Activated CD4-positive, alpha-beta T cell treated with anti-CD3 and anti-CD28 coated beads, Interleukin-2, Interleukin-4, amounts not matched to agents 100 ng/mL and 50 ng/mL, durations not matched to agents 16 hours and 8 hours (primary cell): ENCODE results near the gene TRIM17.

Experiments used
- DNase-seq: peaks from one replicate; pipeline ENCODE4 v3.0.0-alpha.2; 2020; ENCODE audit warnings: low spot score

TRIM17 gene

DNA sequence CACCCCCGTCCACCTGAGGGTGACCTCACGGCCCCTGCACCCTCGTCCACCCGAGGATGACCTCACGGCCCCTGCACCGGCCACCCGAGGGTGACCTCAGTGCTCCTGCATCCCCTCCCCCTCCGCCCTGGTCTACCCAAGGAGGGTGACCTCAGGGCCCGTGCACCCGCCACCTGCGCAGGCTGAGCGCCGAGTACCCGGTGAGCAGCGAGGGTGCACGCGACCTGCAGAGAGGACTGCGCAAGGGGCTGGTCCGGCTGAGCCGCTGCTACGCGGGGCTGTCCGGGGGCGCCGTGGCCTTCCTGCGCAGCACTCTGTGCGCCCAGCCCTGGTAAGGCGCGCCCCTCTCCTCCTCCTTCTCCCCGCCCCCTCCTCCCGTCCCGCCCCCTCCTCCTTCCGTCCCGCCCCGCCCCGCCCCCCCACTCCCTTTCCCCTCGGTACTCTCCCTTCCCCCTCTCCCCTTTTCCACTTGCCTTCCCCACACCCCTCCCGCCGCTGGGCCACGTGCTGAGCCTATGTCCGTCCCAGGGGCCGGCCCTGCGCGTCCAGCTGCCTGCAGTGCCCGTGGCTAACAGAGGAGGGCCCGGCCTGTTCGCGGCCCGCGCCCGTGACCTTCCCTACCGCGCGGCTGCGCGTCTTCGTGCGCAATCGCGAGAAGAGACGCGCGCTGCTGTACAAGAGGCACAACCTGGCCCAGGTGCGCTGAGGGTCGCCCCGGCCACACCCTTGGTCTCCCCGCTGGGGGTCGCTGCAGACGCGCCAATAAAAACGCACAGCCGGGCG, 38.4 kb downstream of the TRIM17 start:
- DNase-seq, result peak; percentile 53

DNA sequence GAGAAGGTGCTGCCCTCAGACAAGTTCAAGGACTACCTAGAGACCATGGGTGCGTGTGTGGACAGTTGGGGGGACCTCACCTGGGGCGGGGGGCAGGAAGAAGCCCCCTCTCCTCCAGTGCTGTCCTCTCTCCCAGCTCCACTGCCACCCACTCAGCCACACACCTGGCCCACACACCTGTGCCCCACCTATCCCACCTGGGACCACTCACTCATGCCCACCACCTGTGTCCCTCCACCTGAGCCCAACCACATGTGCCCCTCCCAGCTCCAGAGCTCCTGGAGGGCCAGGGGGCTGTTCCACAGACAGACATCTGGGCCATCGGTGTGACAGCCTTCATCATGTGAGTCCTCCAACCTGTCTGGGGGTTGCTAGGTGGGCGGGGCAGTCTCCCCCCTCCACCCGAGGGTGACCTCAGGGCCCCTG, 39.0 kb downstream of the TRIM17 start:
- DNase-seq, result no peak

DNA sequence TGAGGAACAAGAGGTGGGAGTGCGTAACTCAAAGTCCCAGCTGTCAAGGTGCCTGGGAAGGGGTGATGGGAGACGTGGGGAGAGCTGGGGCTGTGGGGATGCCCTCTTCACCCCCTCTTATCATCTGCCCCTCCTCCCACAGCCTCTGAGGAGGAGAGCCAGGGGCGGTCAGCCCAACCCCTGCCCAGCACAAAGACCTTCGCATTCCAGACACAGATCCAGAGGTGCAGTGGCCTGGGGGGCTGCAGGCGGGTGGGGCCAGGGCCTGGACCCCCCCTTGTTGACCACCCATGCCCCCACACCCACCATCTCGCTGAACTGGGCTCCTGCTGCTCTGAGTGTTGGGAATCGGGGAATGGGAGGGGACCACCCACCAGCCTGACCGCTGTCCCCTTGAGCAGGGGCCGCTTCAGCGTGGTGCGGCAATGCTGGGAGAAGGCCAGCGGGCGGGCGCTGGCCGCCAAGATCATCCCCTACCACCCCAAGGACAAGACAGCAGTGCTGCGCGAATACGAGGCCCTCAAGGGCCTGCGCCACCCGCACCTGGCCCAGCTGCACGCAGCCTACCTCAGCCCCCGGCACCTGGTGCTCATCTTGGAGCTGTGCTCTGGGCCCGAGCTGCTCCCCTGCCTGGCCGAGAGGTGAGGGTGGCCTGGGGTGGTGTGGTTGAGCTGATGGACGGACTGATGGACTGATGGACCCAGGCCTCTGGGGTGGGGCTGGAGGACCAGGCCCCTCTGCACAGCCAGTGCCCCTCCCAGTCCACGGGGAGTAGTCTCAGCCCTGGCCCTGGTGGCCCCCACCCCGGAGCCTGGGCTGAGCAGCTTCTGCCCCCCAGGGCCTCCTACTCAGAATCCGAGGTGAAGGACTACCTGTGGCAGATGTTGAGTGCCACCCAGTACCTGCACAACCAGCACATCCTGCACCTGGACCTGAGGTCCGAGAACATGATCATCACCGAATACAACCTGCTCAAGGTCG, 39.7 kb downstream of the TRIM17 start:
- no peak for DNase-seq

DNA sequence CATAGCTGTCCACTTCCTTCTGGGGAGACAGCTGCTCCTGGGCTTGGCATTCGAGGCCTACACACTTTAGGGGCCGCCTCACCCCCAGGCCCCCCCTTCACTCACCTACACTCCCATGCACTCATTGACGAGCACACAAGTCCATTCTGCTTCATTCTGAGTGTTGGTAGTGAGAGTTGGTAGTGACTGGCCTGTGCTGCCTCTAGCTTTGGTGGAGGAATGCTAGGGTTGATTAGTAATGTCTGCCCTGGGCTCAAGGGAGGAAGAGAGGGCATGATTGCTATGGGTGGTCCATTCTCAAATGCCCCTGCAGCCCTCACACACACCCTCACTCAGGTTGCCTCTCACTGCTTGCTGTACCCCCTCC, 40.4 kb downstream of the TRIM17 start:
- DNase-seq, result no peak

DNA sequence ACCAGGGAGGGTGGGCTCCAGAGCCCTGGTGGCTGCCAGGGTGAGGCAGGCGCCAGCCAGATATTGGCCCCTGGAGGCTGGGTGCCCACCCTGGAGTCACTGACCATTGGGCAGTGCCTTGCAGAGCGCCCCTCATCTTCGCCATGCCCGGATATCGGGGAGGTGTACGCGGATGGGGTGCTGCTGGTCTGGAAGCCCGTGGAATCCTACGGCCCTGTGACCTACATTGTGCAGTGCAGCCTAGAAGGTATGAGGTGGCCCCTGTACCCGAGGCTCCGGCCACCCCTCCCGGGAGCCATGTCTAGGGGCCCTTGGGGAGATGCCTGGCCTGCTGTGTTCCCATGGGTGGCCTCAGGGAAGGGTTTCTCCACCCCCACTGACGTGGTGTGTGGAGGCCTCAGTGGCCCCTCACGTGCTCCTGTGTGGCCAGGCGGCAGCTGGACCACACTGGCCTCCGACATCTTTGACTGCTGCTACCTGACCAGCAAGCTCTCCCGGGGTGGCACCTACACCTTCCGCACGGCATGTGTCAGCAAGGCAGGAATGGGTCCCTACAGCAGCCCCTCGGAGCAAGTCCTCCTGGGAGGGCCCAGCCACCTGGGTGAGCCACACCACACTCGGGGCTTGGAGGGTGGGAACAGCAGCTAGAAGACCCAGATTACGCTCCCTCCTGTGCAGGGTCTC, 40.9 kb downstream of the TRIM17 start:
- DNase-seq, result no peak

DNA sequence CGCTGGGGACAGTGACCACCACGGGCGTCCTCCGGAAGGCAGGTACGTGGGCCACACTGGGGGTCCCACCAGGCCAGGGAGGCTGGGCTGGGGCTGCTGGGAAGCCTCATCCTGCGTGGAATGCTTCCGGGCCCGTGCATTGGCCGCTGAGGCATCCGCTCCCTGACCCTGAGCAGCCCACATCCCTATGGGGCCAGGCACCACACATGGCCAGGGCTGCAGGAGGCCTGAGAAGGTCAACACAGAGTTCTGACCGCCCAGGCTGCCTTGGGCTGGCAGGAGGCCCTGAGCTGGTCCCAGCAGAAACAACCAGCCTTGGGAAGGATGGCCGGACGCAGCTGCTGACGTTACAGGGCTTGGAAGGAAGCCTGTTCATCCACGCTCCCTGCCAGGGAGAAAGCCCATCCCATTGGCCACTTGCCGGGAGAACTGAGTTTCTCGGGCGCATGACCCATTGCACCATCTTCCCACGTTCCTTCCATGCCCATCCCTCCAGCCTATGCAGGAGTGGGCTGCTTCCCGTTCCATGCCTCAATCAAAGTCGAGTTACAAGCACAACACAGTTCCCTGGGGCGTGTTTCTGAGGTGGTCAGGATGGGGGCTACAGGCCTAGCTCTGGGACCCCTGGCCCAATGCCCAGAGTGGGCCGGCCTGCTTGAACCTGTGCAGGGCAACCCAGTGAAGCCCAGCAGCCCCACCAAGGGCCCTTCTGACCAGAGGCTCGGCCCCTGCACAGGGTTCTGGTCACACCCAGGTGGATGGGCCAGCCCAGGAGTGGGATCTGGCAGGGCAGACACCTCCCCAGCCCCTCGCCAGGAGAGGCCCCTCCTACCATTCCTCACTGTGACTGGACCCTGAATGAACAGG, 41.7 kb downstream of the TRIM17 start:
- DNase-seq, result no peak

DNA sequence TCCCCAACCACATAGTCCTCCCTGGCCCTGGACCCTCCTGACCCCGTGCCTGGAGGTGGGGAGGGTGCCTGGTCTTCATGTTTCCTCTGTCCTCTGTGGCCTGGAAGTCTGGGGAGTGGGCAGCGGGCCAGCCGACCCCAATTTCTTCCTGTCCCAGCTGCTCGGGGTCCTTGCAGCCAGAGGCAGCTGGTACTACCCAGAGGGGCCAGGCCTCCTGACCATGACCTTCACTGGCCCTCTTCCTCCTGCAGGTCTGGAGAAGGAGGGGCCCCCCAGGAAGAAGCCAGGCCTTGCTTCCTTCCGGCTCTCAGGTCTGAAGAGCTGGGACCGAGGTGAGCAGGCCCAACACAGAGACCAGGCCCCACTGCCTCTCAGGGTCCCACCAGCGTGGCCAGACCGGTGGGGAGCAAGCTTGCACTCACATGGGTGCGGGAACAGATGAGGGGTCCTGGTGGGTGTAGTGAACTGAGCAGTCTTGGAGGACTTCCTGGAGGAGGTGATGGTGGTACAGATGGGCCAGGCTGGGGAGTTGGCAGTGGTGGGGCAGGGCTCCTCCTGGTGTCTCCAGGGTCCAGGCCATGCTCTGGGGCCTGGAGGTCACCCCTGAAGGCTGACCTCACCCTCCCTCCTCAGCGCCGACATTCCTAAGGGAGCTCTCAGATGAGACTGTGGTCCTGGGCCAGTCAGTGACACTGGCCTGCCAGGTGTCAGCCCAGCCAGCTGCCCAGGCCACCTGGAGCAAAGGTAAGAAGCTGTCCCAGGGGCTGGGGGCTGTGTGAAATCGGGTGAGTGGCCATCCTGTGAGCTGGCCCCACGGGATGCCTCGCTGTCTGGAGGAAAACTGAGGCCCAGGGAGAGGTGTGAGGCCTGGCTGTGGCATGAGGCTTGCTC, 42.7 kb downstream of the TRIM17 start:
- no peak for DNase-seq

DNA sequence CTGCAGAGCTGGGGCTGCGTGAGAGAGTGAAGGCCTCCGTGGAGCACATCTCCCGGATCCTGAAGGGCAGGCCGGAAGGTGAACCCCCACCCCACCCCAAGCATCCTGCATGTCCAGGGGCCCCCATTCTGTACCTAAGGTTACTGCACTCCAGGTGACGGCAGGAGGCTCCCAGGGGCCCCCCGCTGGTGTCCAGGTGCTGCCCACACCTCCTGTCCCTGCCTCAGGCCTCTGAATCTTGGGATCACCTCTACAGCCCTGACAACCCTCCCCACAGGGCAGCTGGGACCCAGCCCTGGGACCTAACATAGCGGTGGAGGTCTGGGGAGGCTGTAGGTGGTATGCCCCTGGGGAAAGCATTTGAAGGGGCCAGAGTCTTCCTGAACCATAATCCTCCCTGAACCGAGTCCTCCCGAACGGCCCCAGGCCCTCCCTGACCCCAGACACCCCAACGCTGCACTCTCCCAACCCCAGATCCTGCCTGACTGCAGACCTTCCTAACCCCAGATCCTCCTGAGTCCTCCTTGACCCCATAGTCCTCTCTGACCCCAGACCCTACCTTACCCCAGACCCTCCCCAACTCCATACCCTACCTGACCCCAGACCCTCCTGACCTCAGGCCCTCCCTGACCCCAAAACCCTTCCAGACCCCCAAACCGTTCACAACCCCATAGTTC, 43.5 kb downstream of the TRIM17 start:
- DNase-seq, result no peak

DNA sequence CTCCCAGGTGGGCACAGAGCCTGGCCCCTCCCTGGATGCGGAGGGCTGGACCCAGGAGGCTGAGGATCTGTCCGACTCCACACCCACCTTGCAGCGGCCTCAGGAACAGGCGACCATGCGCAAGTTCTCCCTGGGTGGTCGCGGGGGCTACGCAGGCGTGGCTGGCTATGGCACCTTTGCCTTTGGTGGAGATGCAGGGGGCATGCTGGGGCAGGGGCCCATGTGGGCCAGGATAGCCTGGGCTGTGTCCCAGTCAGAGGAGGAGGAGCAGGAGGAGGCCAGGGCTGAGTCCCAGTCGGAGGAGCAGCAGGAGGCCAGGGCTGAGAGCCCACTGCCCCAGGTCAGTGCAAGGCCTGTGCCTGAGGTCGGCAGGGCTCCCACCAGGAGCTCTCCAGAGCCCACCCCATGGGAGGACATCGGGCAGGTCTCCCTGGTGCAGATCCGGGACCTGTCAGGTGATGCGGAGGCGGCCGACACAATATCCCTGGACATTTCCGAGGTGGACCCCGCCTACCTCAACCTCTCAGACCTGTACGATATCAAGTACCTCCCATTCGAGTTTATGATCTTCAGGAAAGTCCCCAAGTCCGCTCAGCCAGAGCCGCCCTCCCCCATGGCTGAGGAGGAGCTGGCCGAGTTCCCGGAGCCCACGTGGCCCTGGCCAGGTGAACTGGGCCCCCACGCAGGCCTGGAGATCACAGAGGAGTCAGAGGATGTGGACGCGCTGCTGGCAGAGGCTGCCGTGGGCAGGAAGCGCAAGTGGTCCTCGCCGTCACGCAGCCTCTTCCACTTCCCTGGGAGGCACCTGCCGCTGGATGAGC, 44.3 kb downstream of the TRIM17 start:
- DNase-seq, result no peak

DNA sequence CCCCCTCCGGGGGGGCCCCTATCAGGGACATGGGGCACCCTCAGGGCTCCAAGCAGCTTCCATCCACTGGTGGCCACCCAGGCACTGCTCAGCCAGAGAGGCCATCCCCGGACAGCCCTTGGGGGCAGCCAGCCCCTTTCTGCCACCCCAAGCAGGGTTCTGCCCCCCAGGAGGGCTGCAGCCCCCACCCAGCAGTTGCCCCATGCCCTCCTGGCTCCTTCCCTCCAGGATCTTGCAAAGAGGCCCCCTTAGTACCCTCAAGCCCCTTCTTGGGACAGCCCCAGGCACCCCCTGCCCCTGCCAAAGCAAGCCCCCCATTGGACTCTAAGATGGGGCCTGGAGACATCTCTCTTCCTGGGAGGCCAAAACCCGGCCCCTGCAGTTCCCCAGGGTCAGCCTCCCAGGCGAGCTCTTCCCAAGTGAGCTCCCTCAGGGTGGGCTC, 44.9 kb downstream of the TRIM17 start:
- no peak for DNase-seq

DNA sequence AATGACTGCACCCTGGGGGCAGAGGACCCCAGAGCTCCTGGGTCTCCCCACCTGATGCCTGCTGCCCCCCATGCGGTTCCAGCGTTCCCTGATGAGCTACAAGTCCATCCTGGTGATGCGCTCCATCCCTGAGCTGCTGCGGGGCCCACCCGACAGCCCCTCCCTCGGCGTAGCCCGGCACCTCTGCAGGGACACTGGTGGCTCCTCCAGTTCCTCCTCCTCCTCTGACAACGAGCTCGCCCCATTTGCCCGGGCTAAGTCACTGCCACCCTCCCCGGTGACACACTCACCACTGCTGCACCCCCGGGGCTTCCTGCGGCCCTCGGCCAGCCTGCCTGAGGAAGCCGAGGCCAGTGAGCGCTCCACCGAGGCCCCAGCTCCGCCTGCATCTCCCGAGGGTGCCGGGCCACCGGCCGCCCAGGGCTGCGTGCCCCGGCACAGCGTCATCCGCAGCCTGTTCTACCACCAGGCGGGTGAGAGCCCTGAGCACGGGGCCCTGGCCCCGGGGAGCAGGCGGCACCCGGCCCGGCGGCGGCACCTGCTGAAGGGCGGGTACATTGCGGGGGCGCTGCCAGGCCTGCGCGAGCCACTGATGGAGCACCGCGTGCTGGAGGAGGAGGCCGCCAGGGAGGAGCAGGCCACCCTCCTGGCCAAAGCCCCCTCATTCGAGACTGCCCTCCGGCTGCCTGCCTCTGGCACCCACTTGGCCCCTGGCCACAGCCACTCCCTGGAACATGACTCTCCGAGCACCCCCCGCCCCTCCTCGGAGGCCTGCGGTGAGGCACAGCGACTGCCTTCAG, 45.5 kb downstream of the TRIM17 start:
- DNase-seq, result no peak

DNA sequence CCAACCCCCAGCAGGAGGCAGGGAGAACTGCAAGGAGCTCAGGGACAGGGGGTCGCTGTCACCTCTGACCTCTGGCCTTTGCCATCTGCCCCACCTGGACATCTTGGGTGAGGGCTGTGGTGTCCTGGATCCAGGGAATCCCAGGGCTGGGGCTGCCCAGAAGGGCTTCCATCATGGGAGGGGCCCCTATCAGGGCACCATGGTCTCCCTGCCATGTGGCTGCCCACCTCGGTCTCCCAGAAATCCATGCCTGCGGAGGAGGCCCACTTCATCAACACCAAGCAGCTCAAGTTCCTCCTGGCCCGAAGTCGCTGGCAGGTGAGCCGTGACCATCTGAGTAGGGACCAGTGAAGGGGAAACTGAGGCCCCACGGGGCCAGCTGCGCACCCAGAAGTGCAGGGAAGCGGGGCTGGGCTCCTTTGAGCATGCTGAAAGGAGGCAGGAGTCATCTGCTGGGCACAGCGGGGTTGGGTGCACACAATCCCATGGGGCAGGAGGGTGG, 46.2 kb downstream of the TRIM17 start:
- DNase-seq, result no peak

DNA sequence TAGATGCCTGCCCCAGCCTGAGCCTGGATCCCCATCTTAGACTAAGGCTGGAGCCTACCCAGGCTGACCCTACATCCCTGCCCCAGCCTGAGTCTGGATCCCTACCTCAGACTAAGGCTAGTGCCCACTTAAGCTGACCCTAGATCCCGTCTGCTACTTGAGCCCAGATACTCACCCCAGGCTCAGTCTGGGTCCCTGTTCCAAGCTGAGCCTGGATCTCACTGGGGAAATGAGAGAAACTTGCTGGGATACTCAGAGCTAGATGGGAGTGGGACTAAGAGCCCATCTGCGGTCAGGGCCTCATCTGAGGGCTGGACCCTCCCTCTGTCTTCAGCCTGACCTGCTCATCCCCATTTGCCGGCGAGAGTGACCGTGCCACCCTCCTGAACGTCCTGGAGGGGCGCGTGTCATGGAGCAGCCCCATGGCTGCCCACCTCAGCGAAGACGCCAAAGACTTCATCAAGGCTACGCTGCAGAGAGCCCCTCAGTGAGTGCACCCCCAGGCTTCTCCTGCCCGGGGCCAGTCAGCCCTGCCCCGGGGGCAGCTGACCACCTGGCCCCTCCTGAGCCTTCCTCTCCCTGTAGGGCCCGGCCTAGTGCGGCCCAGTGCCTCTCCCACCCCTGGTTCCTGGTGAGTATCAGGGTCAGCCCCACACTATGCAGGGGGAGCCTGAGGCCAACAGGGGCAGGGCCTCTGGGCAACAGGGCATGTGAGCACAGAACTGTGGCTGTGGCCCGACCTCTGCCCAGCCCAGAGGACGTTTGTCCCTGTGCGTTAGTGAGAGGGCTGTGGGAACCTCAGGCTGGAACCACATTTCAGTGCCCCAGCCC, 46.8 kb downstream of the TRIM17 start:
- DNase-seq, result no peak

DNA sequence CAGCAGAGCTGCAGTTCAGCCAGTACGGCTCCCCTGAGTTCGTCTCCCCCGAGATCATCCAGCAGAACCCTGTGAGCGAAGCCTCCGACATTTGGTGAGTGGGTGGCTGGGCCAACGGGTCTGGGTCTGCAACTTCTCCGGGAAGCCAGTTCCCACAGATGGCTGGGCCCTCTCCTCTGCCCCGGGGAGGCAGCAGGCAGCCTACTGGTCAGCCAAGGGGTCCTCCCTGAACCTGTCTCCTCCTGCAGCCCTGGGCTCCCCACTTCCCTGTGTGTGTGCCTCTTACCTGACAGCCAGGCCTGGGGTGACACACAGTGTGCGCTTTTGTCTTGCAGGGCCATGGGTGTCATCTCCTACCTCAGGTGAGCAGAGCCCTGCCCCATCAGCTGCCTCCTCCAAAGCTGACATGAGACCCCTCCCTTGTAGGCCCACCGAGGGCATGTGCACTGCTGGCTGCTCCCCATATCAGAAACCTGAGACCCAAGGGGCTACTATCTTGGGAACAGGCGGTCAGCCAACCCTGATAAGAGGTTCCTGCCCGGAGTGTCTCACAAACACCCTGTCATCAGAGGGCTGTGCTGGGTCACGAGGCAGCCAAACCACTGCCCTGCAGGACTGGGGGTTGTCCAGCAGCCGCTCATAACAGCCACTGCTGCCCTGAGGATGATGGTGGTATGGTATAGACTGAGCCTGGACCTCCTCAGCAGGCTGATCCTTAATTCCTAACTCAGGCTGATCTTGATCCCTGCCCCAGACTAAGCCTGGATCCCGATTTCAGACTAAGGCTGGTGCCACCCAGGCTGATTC, 47.7 kb downstream of the TRIM17 start:
- DNase-seq, result no peak

DNA sequence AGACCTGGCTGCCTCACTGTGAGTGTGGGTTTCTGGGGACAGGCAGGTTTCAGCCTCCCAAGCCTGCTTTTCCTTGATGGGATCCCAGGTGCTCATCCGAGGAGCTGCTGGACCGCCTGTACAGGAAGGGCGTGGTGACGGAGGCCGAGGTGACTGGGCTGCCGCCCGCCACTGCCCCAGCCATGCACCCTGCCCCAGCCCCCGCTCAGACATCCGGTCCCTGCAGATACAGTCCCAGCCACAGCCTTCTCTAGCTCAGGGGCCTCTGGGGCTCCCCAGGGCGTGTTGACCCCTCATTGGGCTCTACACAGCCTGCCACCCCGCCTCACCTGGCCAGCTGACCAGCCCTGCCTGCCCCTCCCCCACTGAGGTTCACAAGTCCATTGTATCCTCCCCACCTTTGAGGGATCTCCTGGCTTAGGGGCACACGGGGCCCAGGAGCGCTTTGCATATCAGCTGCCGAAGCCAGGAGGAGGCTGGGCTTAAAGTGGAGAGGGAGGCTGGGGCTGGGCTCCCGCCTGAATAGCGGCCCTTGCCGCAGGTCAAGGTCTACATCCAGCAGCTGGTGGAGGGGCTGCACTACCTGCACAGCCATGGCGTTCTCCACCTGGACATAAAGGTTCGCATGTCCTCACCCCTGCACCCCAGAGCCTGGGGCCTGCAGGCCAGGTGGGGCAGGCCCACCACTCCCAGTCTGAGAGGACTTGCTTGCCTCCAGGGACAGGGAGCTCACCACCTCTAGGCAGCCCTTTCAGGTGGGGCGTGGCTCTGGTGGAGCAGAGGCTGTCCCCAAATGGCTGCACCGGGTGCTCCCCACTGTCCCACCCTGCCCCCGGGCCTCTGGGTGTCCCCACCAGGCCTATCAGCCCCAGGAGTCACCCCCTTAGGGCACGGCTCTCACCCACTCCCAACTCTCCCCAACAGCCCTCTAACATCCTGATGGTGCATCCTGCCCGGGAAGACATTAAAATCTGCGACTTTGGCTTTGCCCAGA, 48.6 kb downstream of the TRIM17 start:
- DNase-seq, result no peak
